Calu3 (cell line): Measurements from ENCODE around the gene KRT16. TPM values are rescaled to one million over a fixed set of nuclear protein-coding genes. Genes with fewer than 3 reads are reported as not detected.
"Not testable (repeated sequence)": the region's sequence is repeated elsewhere in the genome, so short reads cannot be mapped to it uniquely, and the experiment has no call there.

Source experiments
- BruUV-seq: library from RNA; stranded (reverse); fragments of 400-500 nt; replicated peaks from 2 replicates; lab custom pipeline; 2021; lab: Mats Ljungman, UMichigan
- CTCF ChIA-PET: fragments of 300-600 bp; sonication (Branson Sonifier 250); formaldehyde crosslinking; loops from one replicate; lab custom pipeline; 2022; ENCODE audit warnings: antibody characterized with exemption; lab: Charles Lee
- DNase-seq: peaks from one replicate; pipeline ENCODE4 v3.0.0; 2022
- H3K27ac Mint-ChIP-seq: one replicate; pipeline ENCODE4 v1.8.0; 2022; ENCODE audit warnings: mixed read lengths; ENCODE audit not compliant: unreplicated experiment
- H3K27me3 Mint-ChIP-seq: one replicate; pipeline ENCODE4 v1.8.0; 2022; ENCODE audit warnings: mixed read lengths; ENCODE audit not compliant: unreplicated experiment
- H3K36me3 Mint-ChIP-seq: one replicate; pipeline ENCODE4 v1.8.0; 2022; ENCODE audit warnings: mild to moderate bottlenecking, moderate library complexity, mixed read lengths; ENCODE audit not compliant: insufficient read depth, unreplicated experiment
- H3K4me1 Mint-ChIP-seq: one replicate; pipeline ENCODE4 v1.8.0; 2022; ENCODE audit warnings: mild to moderate bottlenecking, low read depth, mixed read lengths; ENCODE audit not compliant: unreplicated experiment
- H3K4me3 Mint-ChIP-seq: one replicate; pipeline ENCODE4 v1.8.0; 2022; ENCODE audit warnings: mild to moderate bottlenecking, low read depth, moderate library complexity, mixed read lengths; ENCODE audit not compliant: unreplicated experiment
- H3K9me3 Mint-ChIP-seq: one replicate; pipeline ENCODE4 v1.8.0; 2022; ENCODE audit warnings: low read depth, mixed read lengths; ENCODE audit not compliant: unreplicated experiment
- CTCF ChIP-seq: fragments of 200-600 bp; IDR thresholded peaks from one replicate; pipeline ENCODE4 v1.8.0; 2022; ENCODE audit warnings: antibody characterized with exemption; ENCODE audit not compliant: unreplicated experiment
- intact Hi-C: fragments of 100-400 bp; cut with micrococcal nuclease; formaldehyde crosslinking; loops from one replicate; pipeline ENCODE4 v1.10.0; 2022; ENCODE audit not compliant: unreplicated experiment
- total RNA-seq: library from RNA; stranded (reverse); gene quantifications from 2 replicates; pipeline ENCODE4 v1.2.3, GENCODE V29; 2022

Gene KRT16
- total RNA-seq, 1 experiment from 2014 or later: 3.8 TPM

GRCh38 chr17:41578971-41579370 lies 33.6 kb downstream of the KRT16 start:
- intact Hi-C loops: loop anchor here (1.0 to 2.0 kb wide), 2 partner anchors 24 to 45 kb away; partner anchors contain the start of gene KRT17
- TF ChIP-seq CTCF: no peak
- BruUV-seq: TSS peak; percentile 95
- H3K9me3 Mint-ChIP-seq: no peaks in the 10 kb centered on the region
- peaks cover 40% of the 10 kb centered on the region for H3K4me1 Mint-ChIP-seq
- no peak for DNase-seq
- H3K36me3 Mint-ChIP-seq: peaks cover 4% of the 10 kb centered on the region
- no peak overlapping the region for H3K4me3 Mint-ChIP-seq
- H3K27ac Mint-ChIP-seq: no peak overlapping the region
- CTCF ChIA-PET: interaction anchor here (0.6 to 2.8 kb wide), 21 partner anchors 11 to 675 kb away, joined by 3 to 50 read pairs (median 5); partner anchors contain the start of gene KRT17
- no peaks in the 10 kb centered on the region for H3K27me3 Mint-ChIP-seq

GRCh38 chr17:41578538-41578937 lies 34.0 kb downstream of the KRT16 start:
- Mint-ChIP-seq H3K9me3 (no peaks in the 10 kb centered on the region), H3K4me1 (peaks cover 36% of the 10 kb centered on the region), H3K4me3 (no peak overlapping the region), H3K27ac (no peak overlapping the region), H3K36me3 (peaks cover 4% of the 10 kb centered on the region), H3K27me3 (no peaks in the 10 kb centered on the region)
- TF ChIP-seq CTCF: no peak
- intact Hi-C loops: loop anchor here (2.0 kb wide), 1 partner anchor 24 kb away; no protein-coding TSS in a partner anchor
- CTCF ChIA-PET: interaction anchor here (0.7 to 2.8 kb wide), 9 partner anchors 19 to 129 kb away, joined by 3 to 50 read pairs (median 6); partner anchors contain the start of gene KRT17
- no TSS peak for BruUV-seq
- no peak for DNase-seq

- BruUV-seq, intact Hi-C loops, H3K9me3 Mint-ChIP-seq, H3K27ac Mint-ChIP-seq, H3K27me3 Mint-ChIP-seq, H3K4me3 Mint-ChIP-seq, H3K36me3 Mint-ChIP-seq: not testable (repeated sequence)
- CTCF ChIA-PET: interaction anchor here (0.6 to 2.3 kb wide), 3 partner anchors 28 to 1358 kb away, joined by 4 to 5 read pairs (median 4); partner anchors contain the start of gene WIPF2
- peak; percentile 59 for DNase-seq
- peaks cover 20% of the 10 kb centered on the region for H3K4me1 Mint-ChIP-seq
Measured at GRCh38 chr17:41576740-41577139, 35.8 kb downstream of the KRT16 start.

GRCh38 chr17:41575336-41575735 lies 37.2 kb downstream of the KRT16 start:
- no peaks in the 10 kb centered on the region for H3K36me3 Mint-ChIP-seq
- intact Hi-C loops: no loop called here
- TF ChIP-seq CTCF: no peak
- no peak for DNase-seq
- H3K27me3 Mint-ChIP-seq: peaks cover 23% of the 10 kb centered on the region
- H3K4me1 Mint-ChIP-seq: peaks cover 20% of the 10 kb centered on the region
- H3K9me3 Mint-ChIP-seq: no peaks in the 10 kb centered on the region
- no peak overlapping the region for H3K4me3 Mint-ChIP-seq
- no peak overlapping the region for H3K27ac Mint-ChIP-seq
- BruUV-seq: no TSS peak
- CTCF ChIA-PET: interaction anchor here (2.3 kb wide), 1 partner anchor 73 kb away, joined by 4 read pairs; no protein-coding TSS in a partner anchor
